SKM-1 treated with dmso at 0.1 percent for 144 hours (cell line): ENCODE results near the gene ENPP5.

ENCODE experiments used
- DNase-seq: peaks from one replicate; lab custom pipeline; 2025; ENCODE audit not compliant: unreplicated experiment; lab: John Stamatoyannopoulos, UW

Gene ENPP5

GRCh38 chr6:46113370-46113769 is 57.4 kb downstream of the ENPP5 start:
- no peak for DNase-seq
